Measurements from ENCODE around the gene PTPN11.

DNA sequence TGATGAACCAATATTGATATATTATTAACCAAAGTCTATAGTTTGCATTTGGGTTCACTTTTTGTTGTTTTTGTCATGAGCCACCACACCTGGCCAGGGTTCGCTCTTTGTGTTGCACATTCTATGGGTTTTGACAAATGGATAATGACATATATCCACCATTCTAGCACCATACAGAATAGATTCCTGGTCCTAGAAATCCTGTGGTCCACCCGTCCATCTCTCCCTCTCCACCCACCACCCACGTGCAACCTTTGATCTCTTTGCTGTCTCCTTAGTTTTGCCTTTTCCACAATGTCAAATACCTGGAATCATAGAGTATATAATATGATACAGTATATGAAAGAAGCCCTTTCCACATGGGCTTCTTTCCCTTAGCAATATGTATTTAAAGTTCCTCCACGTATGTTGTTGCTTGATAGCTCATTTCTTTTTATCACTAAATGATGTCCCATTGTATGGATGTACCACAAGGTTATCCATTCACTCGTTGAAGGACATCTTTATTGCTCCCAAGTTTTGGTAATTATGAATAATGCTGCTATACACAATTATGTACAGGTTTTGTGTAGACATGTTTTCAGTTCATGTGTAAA lies 16.7 kb upstream of the PTPN11 start:
- TF ChIP-seq POLR2A (IDR thresholded peaks at IDR 0.05; ENCODE audit: low read length) (no peak), GATA1 (IDR thresholded peaks at IDR 0.05; ENCODE audit: low read depth, low read length) (no peak)

All from erythroblast (primary cell).